B cell (primary cell): Measurements from ENCODE around the gene FHDC1.

Experiments
- EZH2 ChIP-seq: IDR thresholded peaks from 2 replicates; pipeline ENCODE4 v1.6.1; 2012; ENCODE audit warnings: borderline replicate concordance, low read depth, mild to moderate bottlenecking, moderate library complexity, low read length; ENCODE audit not compliant: insufficient read depth, poor library complexity, severe bottlenecking
- TF ChIP-seq, protein P1 (sequence below): fragments of 200-600 bp; IDR thresholded peaks from one replicate; pipeline ENCODE4 v1.8.0; 2022; ENCODE audit warnings: antibody characterized with exemption, mild to moderate bottlenecking

DNA sequence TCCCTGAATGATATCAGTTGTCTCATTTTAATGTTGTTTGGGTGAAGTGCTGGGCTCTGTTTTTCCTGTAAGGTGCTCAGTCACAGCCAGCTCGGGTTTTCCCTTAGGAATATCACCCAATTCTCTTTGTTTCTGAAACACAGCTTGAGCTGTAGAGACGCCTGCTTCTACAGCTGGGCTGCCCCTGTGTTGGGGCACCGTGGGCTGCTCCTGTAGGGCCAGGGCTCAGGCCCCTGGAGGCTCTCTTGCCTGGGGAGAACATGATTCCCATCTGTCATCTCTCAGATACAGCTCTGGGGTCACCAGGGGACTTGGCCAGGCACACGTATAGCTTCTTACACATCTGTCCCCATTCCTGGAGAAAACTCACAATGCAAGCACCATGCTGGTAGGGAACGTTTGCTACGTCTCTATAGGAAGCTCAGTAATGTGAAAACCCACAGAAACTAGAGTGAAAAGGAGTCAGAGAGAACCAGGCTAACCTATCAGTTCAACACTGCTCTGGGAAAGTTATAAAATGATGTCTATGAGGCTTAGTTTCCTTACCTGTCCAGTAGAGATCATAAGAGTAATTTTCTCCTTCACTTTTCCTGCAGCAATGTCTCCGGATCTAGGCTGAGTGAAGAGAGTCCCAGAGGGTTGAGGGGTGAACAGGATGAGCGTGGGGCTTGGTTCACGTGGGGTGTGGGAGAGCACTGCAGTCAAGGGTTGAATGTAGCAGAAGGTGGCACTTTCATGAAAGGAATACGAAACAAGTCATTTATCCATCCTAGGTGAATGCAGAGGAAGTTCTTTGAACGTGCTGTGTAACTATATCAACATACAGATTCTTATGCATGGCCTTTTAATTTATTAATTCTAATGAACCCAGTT lies 14.5 kb downstream of the FHDC1 start:
- TF ChIP-seq, protein P1, sequence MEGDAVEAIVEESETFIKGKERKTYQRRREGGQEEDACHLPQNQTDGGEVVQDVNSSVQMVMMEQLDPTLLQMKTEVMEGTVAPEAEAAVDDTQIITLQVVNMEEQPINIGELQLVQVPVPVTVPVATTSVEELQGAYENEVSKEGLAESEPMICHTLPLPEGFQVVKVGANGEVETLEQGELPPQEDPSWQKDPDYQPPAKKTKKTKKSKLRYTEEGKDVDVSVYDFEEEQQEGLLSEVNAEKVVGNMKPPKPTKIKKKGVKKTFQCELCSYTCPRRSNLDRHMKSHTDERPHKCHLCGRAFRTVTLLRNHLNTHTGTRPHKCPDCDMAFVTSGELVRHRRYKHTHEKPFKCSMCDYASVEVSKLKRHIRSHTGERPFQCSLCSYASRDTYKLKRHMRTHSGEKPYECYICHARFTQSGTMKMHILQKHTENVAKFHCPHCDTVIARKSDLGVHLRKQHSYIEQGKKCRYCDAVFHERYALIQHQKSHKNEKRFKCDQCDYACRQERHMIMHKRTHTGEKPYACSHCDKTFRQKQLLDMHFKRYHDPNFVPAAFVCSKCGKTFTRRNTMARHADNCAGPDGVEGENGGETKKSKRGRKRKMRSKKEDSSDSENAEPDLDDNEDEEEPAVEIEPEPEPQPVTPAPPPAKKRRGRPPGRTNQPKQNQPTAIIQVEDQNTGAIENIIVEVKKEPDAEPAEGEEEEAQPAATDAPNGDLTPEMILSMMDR: no peak
- no peak for TF ChIP-seq EZH2
